Loucy (cell line): ENCODE results near the gene CPPED1.

Experiments
- H2AFZ ChIP-seq: fragments of 200-600 bp; sonication (generic); 2 replicates; pipeline ENCODE4 v1.6.0; 2016; ENCODE audit warnings: antibody characterized with exemption, mild to moderate bottlenecking, low read length, moderate library complexity
- H3F3A ChIP-seq: fragments of 200-600 bp; 2 replicates; pipeline ENCODE4 v1.6.0; 2016; ENCODE audit warnings: antibody characterized with exemption, low read depth, mild to moderate bottlenecking
- H3K27me3 ChIP-seq: fragments of 200-600 bp; sonication (generic); 2 replicates; pipeline ENCODE4 v1.6.1; 2014; ENCODE audit warnings: low read length, mild to moderate bottlenecking; ENCODE audit not compliant: insufficient read depth, poor library complexity, severe bottlenecking
- H3K36me3 ChIP-seq: fragments of 200-600 bp; sonication (generic); 2 replicates; pipeline ENCODE4 v1.6.1; 2016; ENCODE audit warnings: low read length; ENCODE audit not compliant: insufficient read depth
- H3K4me1 ChIP-seq: fragments of 200-600 bp; sonication (generic); 2 replicates; pipeline ENCODE4 v1.5.1; 2014; ENCODE audit warnings: low read length, mild to moderate bottlenecking; ENCODE audit not compliant: insufficient read depth, poor library complexity, severe bottlenecking
- H3K4me2 ChIP-seq: fragments of 200-600 bp; sonication (generic); 2 replicates; pipeline ENCODE4 v1.6.0; 2014; ENCODE audit warnings: antibody characterized with exemption, low read length, low read depth, mild to moderate bottlenecking; ENCODE audit not compliant: poor library complexity, severe bottlenecking
- H3K4me3 ChIP-seq: fragments of 200-600 bp; sonication (generic); 2 replicates; pipeline ENCODE4 v1.5.1; 2014; ENCODE audit warnings: low read length, mild to moderate bottlenecking, mixed read lengths; ENCODE audit not compliant: poor library complexity, severe bottlenecking
- H3K79me2 ChIP-seq: fragments of 200-600 bp; sonication (generic); 2 replicates; pipeline ENCODE4 v1.6.1; 2014; ENCODE audit warnings: low read length; ENCODE audit not compliant: insufficient read depth
- H3K9ac ChIP-seq: fragments of 200-600 bp; sonication (generic); 2 replicates; pipeline ENCODE4 v1.6.0; 2014; ENCODE audit warnings: mild to moderate bottlenecking, low read depth, low read length, moderate library complexity; ENCODE audit not compliant: poor library complexity, severe bottlenecking
- H3K9me2 ChIP-seq: fragments of 200-600 bp; sonication (generic); replicated peaks from 2 replicates; pipeline ENCODE4 v1.6.1; 2016; ENCODE audit warnings: low read depth, low read length, mixed read lengths
- H3K9me3 ChIP-seq: fragments of 200-600 bp; sonication (generic); 2 replicates; pipeline ENCODE4 v1.6.1; 2014; ENCODE audit warnings: mild to moderate bottlenecking, antibody characterized with exemption, low read length, low read depth; ENCODE audit not compliant: insufficient read depth
- H4K20me1 ChIP-seq: fragments of 200-600 bp; sonication (generic); 2 replicates; pipeline ENCODE4 v1.6.0; 2014; ENCODE audit warnings: antibody characterized with exemption, low read length, mild to moderate bottlenecking; ENCODE audit not compliant: insufficient read depth, poor library complexity, severe bottlenecking
- CTCF ChIP-seq: fragments of 200-600 bp; sonication (generic); conservative IDR thresholded peaks from 2 replicates; pipeline ENCODE4 v1.5.1; 2014; ENCODE audit warnings: mild to moderate bottlenecking, antibody characterized with exemption, low read length
- EZH2phosphoT487 ChIP-seq: fragments of 200-600 bp; IDR thresholded peaks from 2 replicates; pipeline ENCODE4 v1.6.1; 2018; ENCODE audit warnings: antibody characterized with exemption, mild to moderate bottlenecking, moderate library complexity, borderline replicate concordance

CPPED1 gene

GRCh38 chr16:12639044-12639443 is 164.6 kb downstream of the CPPED1 start:
- Histone ChIP-seq H3K9ac (no peak overlapping the region), H3K4me2 (no peak overlapping the region)
- no peak for TF ChIP-seq EZH2phosphoT487
- TF ChIP-seq CTCF = no peak

GRCh38 chr16:12637002-12637401 is 166.7 kb downstream of the CPPED1 start:
- no peaks in the 10 kb centered on the region for H3K4me1 ChIP-seq
- H2AFZ ChIP-seq = no peak overlapping the region
- H3K4me3 ChIP-seq = no peak overlapping the region
- no peak overlapping the region for H3K4me2 ChIP-seq
- H3F3A ChIP-seq = no peaks in the 10 kb centered on the region
- H3K9me2 ChIP-seq = no peaks in the 10 kb centered on the region
- H3K27me3 ChIP-seq = no peaks in the 10 kb centered on the region
- no peak for TF ChIP-seq EZH2phosphoT487
- no peaks in the 10 kb centered on the region for H3K9me3 ChIP-seq
- no peak overlapping the region for H3K9ac ChIP-seq
- no peaks in the 10 kb centered on the region for H3K79me2 ChIP-seq
- H4K20me1 ChIP-seq = no peaks in the 10 kb centered on the region
- H3K36me3 ChIP-seq = no peaks in the 10 kb centered on the region

More at GRCh38 chr16:12639044-12639443, 164.6 kb downstream of the CPPED1 start:
- Histone ChIP-seq H3K9me2 (no peaks in the 10 kb centered on the region), H3K4me1 (no peaks in the 10 kb centered on the region), H4K20me1 (no peaks in the 10 kb centered on the region), H3K4me3 (no peak overlapping the region), H3K9me3 (no peaks in the 10 kb centered on the region), H3F3A (no peaks in the 10 kb centered on the region), H3K36me3 (no peaks in the 10 kb centered on the region), H3K79me2 (no peaks in the 10 kb centered on the region), H3K27me3 (no peaks in the 10 kb centered on the region), H2AFZ (no peak overlapping the region)

- Histone ChIP-seq H3K4me2 (no peak overlapping the region), H3F3A (no peaks in the 10 kb centered on the region), H3K4me1 (no peaks in the 10 kb centered on the region), H4K20me1 (no peaks in the 10 kb centered on the region), H3K9me3 (no peaks in the 10 kb centered on the region), H3K9me2 (no peaks in the 10 kb centered on the region), H3K79me2 (no peaks in the 10 kb centered on the region), H3K4me3 (no peak overlapping the region), H2AFZ (no peak overlapping the region), H3K36me3 (no peaks in the 10 kb centered on the region), H3K9ac (no peak overlapping the region), H3K27me3 (no peaks in the 10 kb centered on the region)
- TF ChIP-seq CTCF (no peak), EZH2phosphoT487 (no peak)
These were observed 174.4 kb downstream of the CPPED1 start for GRCh38 chr16:12629271-12629670.

- H3K27me3 ChIP-seq = no peaks in the 10 kb centered on the region
These were observed 175.2 kb downstream of the CPPED1 start for GRCh38 chr16:12628536-12628935.

More at GRCh38 chr16:12628536-12628935, 175.2 kb downstream of the CPPED1 start:
- H3K36me3 ChIP-seq = no peaks in the 10 kb centered on the region
- H2AFZ ChIP-seq = no peak overlapping the region
- no peaks in the 10 kb centered on the region for H4K20me1 ChIP-seq
- no peaks in the 10 kb centered on the region for H3K9me2 ChIP-seq
- H3K79me2 ChIP-seq = no peaks in the 10 kb centered on the region
- H3K4me3 ChIP-seq = no peak overlapping the region
- H3F3A ChIP-seq = no peaks in the 10 kb centered on the region
- no peak overlapping the region for H3K9ac ChIP-seq
- no peak for TF ChIP-seq EZH2phosphoT487
- TF ChIP-seq CTCF = no peak
- no peaks in the 10 kb centered on the region for H3K9me3 ChIP-seq
- no peak overlapping the region for H3K4me2 ChIP-seq
- no peaks in the 10 kb centered on the region for H3K4me1 ChIP-seq
